Endodermal cell (in vitro differentiated cells): ENCODE data around the gene SUFU. TPM values are rescaled to one million over a fixed set of nuclear protein-coding genes. Genes with fewer than 3 reads are reported as not detected.

Source experiments
- DNase-seq: peaks from one replicate; pipeline ENCODE4 v3.0.0-alpha.2; 2017
- H3K27ac ChIP-seq: 2 replicates; pipeline ENCODE4 v1.5.1; 2013; ENCODE audit warnings: mild to moderate bottlenecking, low read depth, low read length, moderate library complexity
- H3K27me3 ChIP-seq: 2 replicates; pipeline ENCODE4 v1.6.1; 2013; ENCODE audit warnings: mild to moderate bottlenecking, low read length, moderate library complexity; ENCODE audit not compliant: insufficient read depth, control insufficient read depth, poor library complexity, severe bottlenecking
- H3K36me3 ChIP-seq: 2 replicates; pipeline ENCODE4 v1.7.0; 2013; ENCODE audit warnings: mild to moderate bottlenecking, low read length, moderate library complexity; ENCODE audit not compliant: control insufficient read depth, insufficient read depth
- H3K4me1 ChIP-seq: one replicate; pipeline ENCODE4 v1.7.0; 2013; ENCODE audit warnings: low read length; ENCODE audit not compliant: control insufficient read depth, insufficient read depth
- H3K4me3 ChIP-seq: 2 replicates; pipeline ENCODE4 v1.5.1; 2013; ENCODE audit warnings: mild to moderate bottlenecking, low read length, moderate library complexity
- H3K9ac ChIP-seq: 2 replicates; pipeline ENCODE4 v1.6.1; 2013; ENCODE audit warnings: mild to moderate bottlenecking, low read length, moderate library complexity; ENCODE audit not compliant: poor library complexity, severe bottlenecking; ENCODE audit errors: extremely low read depth
- H3K9me3 ChIP-seq: 2 replicates; pipeline ENCODE4 v1.6.1; 2013; ENCODE audit warnings: mild to moderate bottlenecking, low read length, moderate library complexity; ENCODE audit not compliant: control insufficient read depth
- H3K27ac Mint-ChIP-seq: 2 replicates; pipeline ENCODE4 v1.8.0; 2020; ENCODE audit warnings: mixed read lengths
- H3K27me3 Mint-ChIP-seq: 2 replicates; pipeline ENCODE4 v1.8.0; 2021; ENCODE audit warnings: mild to moderate bottlenecking, mixed read lengths; ENCODE audit not compliant: insufficient read depth
- H3K36me3 Mint-ChIP-seq: 2 replicates; pipeline ENCODE4 v1.8.0; 2020; ENCODE audit warnings: low read depth, mixed read lengths
- H3K4me1 Mint-ChIP-seq: 2 replicates; pipeline ENCODE4 v1.8.0; 2020; ENCODE audit warnings: mixed read lengths
- H3K4me3 Mint-ChIP-seq: 2 replicates; pipeline ENCODE4 v1.8.0; 2020; ENCODE audit warnings: mild to moderate bottlenecking, moderate library complexity, mixed read lengths
- H3K9me3 Mint-ChIP-seq: 2 replicates; pipeline ENCODE4 v1.8.0; 2020; ENCODE audit warnings: mild to moderate bottlenecking, mixed read lengths
- CTCF ChIP-seq: fragments of 200-600 bp; sonication (generic); conservative IDR thresholded peaks from 2 replicates; pipeline ENCODE4 v1.5.0; 2021; ENCODE audit warnings: antibody characterized with exemption, mild to moderate bottlenecking
- WGBS, 2 experiments: methylation state at CpG; one replicate each; pipeline versions ENCODE4 v1.1.5 to v1.1.7; 2013; ENCODE audit warnings: missing lambda C conversion rate in 2 of 2, mixed read lengths in 1 of 2; ENCODE audit not compliant: insufficient coverage in 1 of 2, insufficient read length in 1 of 2; 5-methylcytosine and 5-hydroxymethylcytosine counted together
- total RNA-seq, 2 donors: library from RNA; stranded (reverse); fragmentation: NEBNext Ultra II Directional in 1 of 2; extraction: Animal tissue kit (Norgen Biotek cat#: 25700) in 1 of 2; gene quantifications; 2 replicates in 1 of 2; 3 replicates in 1 of 2; pipeline ENCODE4 v1.2.1, GENCODE V29; 2021

SUFU gene
- total RNA-seq, 2 donors from 2014 or later: 19.1 to 20.6 TPM

DNA sequence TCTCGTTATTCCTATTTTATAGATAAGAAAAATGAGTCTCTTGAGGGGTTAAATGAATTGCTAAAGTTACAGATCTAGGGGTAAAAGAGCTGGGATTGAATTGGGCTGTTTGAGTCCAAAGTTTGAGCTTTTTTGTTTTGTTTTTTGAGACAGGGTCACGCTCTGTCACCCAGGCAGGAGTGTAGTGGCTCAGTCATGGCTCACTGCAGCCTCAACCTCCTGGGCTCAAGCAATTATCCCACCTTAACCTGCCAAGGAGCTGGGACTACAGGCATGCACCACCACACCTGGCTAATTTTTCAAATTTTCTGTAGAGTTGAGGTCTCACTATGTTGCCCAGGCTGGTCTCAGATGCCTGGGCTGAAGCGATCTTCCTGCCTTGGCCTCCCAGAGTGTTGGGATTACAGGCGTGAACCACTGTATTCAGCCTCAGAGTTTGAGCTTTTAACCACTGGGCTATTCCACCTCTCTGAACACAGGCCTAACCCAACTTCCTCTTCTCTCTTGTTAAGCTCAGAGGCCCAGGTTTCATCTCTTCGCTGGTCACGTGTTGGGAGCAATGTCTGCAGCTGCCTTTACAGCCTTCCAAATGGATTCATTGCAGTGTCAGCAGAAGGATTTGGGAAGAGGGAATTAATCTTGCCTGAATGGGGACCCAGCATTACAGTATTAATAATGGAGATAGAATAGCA is 8.0 kb downstream of the SUFU start:
- Histone ChIP-seq H3K27me3 (no peaks in the 10 kb centered on the region), H3K4me1 (peaks cover 4% of the 10 kb centered on the region), H3K36me3 (peaks cover 43% of the 10 kb centered on the region), H3K27ac (no peak overlapping the region), H3K9ac (no peak overlapping the region), H3K9me3 (no peaks in the 10 kb centered on the region), H3K4me3 (no peak overlapping the region)
- Mint-ChIP-seq H3K4me3 (no peak overlapping the region), H3K9me3 (no peaks in the 10 kb centered on the region), H3K36me3 (peaks cover 42% of the 10 kb centered on the region), H3K27ac (no peak overlapping the region), H3K27me3 (no peaks in the 10 kb centered on the region), H3K4me1 (peaks cover 22% of the 10 kb centered on the region)
- DNase-seq: no peak
- 86 to 87% methylated on average over 4 to 6 of the region's 6 CpGs for WGBS, 2 experiments
- no peak for TF ChIP-seq CTCF

GRCh38 chr10:102514487-102515311 is 10.9 kb downstream of the SUFU start:
- Histone ChIP-seq H3K4me1 (peaks cover 4% of the 10 kb centered on the region), H3K9ac (no peak overlapping the region), H3K27me3 (no peaks in the 10 kb centered on the region), H3K4me3 (no peak overlapping the region), H3K9me3 (no peaks in the 10 kb centered on the region), H3K27ac (no peak overlapping the region), H3K36me3 (peaks cover 47% of the 10 kb centered on the region)
- peaks cover 45% of the 10 kb centered on the region for H3K36me3 Mint-ChIP-seq
- DNase-seq: no peak
- no peaks in the 10 kb centered on the region for H3K9me3 Mint-ChIP-seq
- peaks cover 10% of the 10 kb centered on the region for H3K4me1 Mint-ChIP-seq
- WGBS, 2 experiments: 94 to 100% methylated on average over 4 to 12 of the region's 12 CpGs
- no peak overlapping the region for H3K4me3 Mint-ChIP-seq
- H3K27ac Mint-ChIP-seq: no peak overlapping the region
- TF ChIP-seq CTCF: no peak
- H3K27me3 Mint-ChIP-seq: no peaks in the 10 kb centered on the region

DNA sequence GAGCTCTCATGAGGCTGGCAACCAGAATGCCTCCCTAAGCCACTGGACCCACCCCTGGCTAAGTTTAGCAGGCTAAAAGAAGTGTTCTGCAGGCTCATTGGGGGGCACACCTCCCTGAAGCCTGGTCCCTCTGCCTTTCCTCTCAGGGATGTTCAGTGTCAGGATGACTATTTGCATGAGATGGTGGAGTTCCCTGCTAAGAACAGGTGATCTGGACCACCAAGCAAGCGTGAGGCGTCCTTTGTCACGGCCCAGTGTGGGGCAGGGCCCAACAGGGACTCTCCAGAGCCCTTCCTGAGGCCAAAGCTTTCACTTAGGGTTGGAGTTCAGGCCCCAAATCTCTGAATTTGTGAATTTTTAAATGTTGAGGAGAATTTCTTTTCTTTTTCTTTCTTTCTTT is 12.0 kb downstream of the SUFU start:
- Mint-ChIP-seq H3K9me3 (no peaks in the 10 kb centered on the region), H3K36me3 (peaks cover 41% of the 10 kb centered on the region), H3K4me3 (no peak overlapping the region), H3K4me1 (peaks cover 10% of the 10 kb centered on the region), H3K27me3 (no peaks in the 10 kb centered on the region), H3K27ac (no peak overlapping the region)
- no peaks in the 10 kb centered on the region for H3K9me3 ChIP-seq
- H3K27ac ChIP-seq: no peak overlapping the region
- no peak for DNase-seq
- no peak overlapping the region for H3K9ac ChIP-seq
- H3K4me1 ChIP-seq: peaks cover 4% of the 10 kb centered on the region
- no peak overlapping the region for H3K4me3 ChIP-seq
- TF ChIP-seq CTCF: no peak
- 92 to 100% methylated on average over 1 to 3 of the region's 3 CpGs for WGBS, 2 experiments
- H3K36me3 ChIP-seq: peaks cover 42% of the 10 kb centered on the region
- no peaks in the 10 kb centered on the region for H3K27me3 ChIP-seq
